Ishikawa (cell line): ENCODE data around the gene SMYD3.

ENCODE experiments used
- CEBPB ChIP-seq: IDR thresholded peaks from 2 replicates; pipeline ENCODE4 v1.6.1; 2012
- CREB1 ChIP-seq: IDR thresholded peaks from 2 replicates; pipeline ENCODE4 v1.6.1; 2012; ENCODE audit warnings: low read depth
- EGR1 ChIP-seq: IDR thresholded peaks from 2 replicates; pipeline ENCODE4 v1.6.1; 2012
- EP300 ChIP-seq: IDR thresholded peaks from 2 replicates; pipeline ENCODE4 v1.6.1; 2012; ENCODE audit warnings: borderline replicate concordance
- NFIC ChIP-seq: IDR thresholded peaks from 2 replicates; pipeline ENCODE4 v1.6.1; 2012
- RAD21 ChIP-seq: IDR thresholded peaks from 2 replicates; pipeline ENCODE4 v1.6.1; 2012; ENCODE audit warnings: low read depth
- TAF1 ChIP-seq: IDR thresholded peaks from 2 replicates; pipeline ENCODE4 v1.6.1; 2012; ENCODE audit warnings: low read depth, mild to moderate bottlenecking
- TCF12 ChIP-seq: IDR thresholded peaks from 2 replicates; pipeline ENCODE4 v1.6.1; 2012; ENCODE audit warnings: low read depth
- TEAD4 ChIP-seq: IDR thresholded peaks from 2 replicates; pipeline ENCODE4 v1.6.1; 2012
- YY1 ChIP-seq: IDR thresholded peaks from 2 replicates; pipeline ENCODE4 v1.6.1; 2012; ENCODE audit warnings: low read depth
- TF ChIP-seq, protein P1 (sequence below): IDR thresholded peaks from 2 replicates; pipeline ENCODE4 v1.6.1; 2012

DNA sequence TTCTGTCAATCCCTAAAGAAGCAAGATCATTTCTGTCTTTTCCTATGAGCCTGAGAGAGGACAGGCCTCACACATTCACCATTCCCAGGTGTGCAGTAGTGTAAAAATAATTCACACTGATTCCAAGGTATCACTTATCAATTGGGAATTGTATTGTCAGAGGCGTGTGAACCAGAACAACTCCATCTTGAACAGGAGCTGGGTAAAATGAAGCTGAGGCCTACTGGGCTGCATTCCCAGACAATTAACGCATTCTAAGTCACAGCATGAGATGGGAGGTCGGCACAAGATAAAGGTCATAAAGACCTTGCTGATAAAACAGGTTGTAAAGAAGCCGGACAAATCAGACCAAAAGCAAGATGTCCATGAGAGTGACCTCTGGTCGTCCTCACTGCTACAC, 239.2 kb downstream of the SMYD3 start:
- TF ChIP-seq, protein P1, sequence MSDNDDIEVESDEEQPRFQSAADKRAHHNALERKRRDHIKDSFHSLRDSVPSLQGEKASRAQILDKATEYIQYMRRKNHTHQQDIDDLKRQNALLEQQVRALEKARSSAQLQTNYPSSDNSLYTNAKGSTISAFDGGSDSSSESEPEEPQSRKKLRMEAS, result no peak; the same call in 1 of the 2 replicates
- no peak for TF ChIP-seq YY1
- TF ChIP-seq RAD21, result no peak
- TF ChIP-seq TAF1, result no peak
- TF ChIP-seq CEBPB, result no peak
- no peak for TF ChIP-seq NFIC
- 0 out of 2 replicates have a peak, but pooled peaks have one; percentile 15 for TF ChIP-seq EP300
- TF ChIP-seq EGR1, result no peak
- TF ChIP-seq CREB1, result no peak
- TF ChIP-seq TEAD4, result 0 out of 2 replicates have a peak, but pooled peaks have one; percentile 18
- TF ChIP-seq TCF12, result no peak
